NCI-H2196 treated with DMSO at 0.1 percent for 48 hours (cell line): Measurements from ENCODE around the gene UMPS.
"Not testable (repeated sequence)": the region's sequence is repeated elsewhere in the genome, so short reads cannot be mapped to it uniquely, and the experiment has no call there.

ENCODE experiments used
- DNase-seq: peaks from one replicate; lab custom pipeline; 2025; ENCODE audit not compliant: unreplicated experiment; lab: John Stamatoyannopoulos, UW

Gene UMPS

GRCh38 chr3:124705552-124705951, 24.7 kb upstream of the UMPS start:
- DNase-seq, result no peak

- DNase-seq, result not testable (repeated sequence)
Observed at GRCh38 chr3:124707223-124707622, 23.0 kb upstream of the UMPS start.

DNA sequence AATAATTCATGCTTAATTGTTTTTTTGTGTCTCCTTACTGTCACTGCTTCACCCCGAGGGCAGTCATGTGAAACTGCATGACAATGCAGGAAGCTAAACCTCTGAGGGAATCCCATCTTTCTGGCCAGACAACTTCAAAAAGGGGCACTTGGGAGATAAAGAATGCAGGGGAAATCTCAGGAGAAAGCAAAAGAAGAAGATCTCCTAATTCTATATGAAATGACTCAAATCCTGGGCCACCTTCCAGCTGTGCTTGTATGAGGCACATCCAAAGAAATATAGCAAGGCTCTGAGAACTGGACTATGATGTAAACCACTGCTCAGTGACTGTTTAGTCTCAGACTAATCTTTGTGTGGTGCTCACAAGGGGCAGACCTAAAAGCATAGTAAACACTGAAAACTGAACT, 22.6 kb upstream of the UMPS start:
- DNase-seq, result no peak

DNA sequence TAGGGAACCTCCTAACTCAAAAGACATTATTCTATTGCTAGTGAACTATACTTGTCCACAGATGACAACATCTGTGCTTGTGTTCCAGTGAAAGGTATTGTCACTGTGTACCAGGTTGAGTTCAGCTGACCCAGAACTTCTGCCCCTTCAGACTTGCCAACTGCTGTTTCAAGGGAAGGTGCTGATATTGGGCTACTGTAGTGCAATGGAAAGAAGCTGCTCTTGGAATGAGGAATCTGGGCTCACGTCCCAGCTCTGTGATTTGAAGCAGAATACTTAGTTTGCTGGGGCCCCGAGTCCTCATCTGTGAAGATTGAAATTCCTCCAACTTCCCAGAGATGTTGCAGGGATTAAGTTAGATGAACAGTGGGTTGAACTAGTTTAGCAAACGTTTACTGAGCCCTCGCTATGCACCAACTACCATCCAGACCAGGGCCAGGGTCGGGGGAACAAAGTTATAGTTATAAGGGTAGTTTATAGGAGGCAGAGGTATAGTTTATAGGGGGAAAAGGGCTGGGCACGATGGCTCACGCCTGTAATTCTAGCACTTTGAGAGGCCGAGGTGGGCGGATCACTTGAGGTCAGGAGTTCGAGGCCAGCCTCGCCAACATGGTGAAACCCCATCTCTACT, 15.9 kb upstream of the UMPS start:
- DNase-seq, result no peak

GRCh38 chr3:124722589-124722988, 7.7 kb upstream of the UMPS start:
- no peak for DNase-seq

DNA sequence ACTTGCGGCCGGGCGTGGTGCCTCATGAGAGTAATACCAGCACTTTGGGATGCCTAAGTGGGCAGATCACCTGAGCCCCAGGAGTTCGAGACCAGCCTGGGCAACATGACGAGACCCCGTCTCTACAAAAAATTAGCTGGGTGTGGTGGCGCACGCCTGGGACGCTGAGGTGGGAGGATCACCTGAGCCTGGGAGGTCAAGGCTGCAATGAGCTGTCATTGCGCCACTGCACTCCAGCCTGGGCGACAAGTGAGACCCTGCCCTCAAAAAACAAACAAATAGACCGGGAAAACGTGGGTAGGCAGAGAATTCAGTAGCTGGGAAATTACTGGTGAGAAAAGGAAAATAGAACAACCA, 667 bp downstream of the UMPS start:
- DNase-seq, result no peak

DNA sequence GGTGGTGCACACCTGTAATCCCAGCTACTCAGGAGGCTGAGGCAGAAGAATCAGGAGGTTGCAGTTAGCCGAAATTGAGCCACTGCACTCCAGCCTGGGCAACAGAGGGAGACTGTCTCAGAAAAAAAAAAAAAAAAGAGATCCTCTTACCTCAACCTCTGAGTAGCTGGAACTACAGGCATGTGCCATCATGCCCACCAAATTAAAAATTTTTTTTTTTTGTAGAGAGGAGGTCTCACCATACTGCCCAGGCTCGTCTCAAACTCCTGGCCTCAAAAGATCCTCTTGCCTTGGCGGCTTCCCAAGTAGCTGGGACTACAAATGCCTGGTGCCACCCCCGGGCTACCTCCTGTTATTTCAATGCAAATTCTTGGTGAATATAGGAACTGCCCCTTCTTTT, 1.5 kb downstream of the UMPS start:
- DNase-seq, result no peak

GRCh38 chr3:124741027-124741426, 10.8 kb downstream of the UMPS start:
- no peak for DNase-seq

- DNase-seq, result no peak
Observed at GRCh38 chr3:124745756-124746155, 15.5 kb downstream of the UMPS start.

- no peak for DNase-seq
Observed at GRCh38 chr3:124747111-124747981, 17.1 kb downstream of the UMPS start.

GRCh38 chr3:124748560-124749198, 18.4 kb downstream of the UMPS start:
- DNase-seq, result no peak

DNA sequence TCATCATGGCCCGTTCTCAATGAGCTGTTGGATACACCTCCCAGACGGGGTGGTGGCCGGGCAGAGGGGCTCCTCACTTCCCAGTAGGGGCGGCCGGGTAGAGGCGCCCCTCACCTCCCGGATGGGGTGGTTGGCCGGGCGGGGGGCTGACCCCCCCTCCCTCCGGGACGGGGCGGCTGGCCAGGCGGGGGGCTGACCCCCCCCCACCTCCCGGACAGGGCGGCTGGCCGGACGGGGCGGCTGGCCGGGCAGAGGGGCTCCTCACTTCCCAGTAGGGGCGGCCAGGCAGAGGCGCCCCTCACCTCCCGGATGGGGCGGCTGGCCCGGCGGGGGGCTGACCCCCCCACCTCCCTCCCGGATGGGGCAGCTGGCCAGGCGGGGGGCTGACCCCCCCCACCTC, 19.6 kb downstream of the UMPS start:
- DNase-seq, result not testable (repeated sequence)

DNA sequence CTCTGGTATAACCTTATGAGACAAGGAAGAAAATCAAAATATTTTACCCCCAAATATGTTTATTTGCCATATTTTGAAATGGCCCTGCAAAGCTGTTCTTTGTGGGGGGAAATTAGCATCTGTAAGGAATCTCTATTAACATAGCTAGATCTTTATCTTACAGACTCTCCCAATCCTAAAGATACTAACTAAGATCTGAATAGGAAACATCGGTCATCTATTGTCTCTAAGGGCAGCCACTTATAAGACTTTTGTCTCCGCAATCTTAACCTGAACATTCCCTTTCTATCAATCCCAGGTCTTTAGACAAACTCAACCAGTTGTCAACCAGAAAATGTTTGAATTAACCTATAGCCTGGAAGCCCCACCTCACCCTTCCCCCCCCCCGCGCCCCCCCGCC, 21.2 kb downstream of the UMPS start:
- DNase-seq, result no peak

- DNase-seq, result no peak
Observed at GRCh38 chr3:124752051-124752450, 21.8 kb downstream of the UMPS start.

- not testable (repeated sequence) for DNase-seq
Observed at GRCh38 chr3:124757926-124758325, 27.7 kb downstream of the UMPS start.

DNA sequence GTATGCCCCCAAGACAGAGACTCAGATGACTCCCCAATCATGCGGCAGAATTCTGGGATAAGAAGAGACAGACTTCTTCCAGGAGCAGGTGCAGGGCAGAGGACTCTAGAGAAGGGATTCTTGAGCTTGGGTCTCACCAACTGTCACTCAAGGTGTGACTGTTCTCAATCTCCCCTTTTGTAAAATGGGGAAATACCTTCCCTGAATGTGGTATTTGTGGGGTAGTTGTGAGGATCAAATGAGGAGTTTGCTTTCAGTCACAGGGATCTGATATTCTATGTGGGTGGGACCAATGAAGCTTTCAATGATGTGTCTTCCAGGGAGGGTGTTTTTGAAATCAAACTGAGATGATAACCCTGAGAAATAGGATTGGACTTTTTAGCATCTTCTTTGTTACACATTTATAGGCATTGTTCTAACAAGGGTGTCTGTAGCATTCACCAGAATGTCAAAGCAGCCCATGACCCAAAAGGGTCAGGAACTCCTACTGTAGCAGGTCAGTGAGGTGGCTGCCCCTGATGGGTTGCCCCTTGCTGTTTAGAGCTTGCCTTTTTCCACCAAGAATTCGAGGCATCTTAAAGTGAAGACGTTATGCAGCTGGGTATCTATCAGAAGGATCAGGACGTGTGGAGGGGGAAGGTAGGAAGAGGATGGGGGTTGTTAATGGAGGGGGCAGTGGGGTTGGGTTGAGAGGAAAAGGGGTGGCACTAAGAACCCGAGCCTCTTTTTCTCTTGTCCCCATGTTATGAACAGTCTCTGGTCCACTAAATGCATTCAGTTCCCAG, 28.8 kb downstream of the UMPS start:
- DNase-seq, result no peak

DNA sequence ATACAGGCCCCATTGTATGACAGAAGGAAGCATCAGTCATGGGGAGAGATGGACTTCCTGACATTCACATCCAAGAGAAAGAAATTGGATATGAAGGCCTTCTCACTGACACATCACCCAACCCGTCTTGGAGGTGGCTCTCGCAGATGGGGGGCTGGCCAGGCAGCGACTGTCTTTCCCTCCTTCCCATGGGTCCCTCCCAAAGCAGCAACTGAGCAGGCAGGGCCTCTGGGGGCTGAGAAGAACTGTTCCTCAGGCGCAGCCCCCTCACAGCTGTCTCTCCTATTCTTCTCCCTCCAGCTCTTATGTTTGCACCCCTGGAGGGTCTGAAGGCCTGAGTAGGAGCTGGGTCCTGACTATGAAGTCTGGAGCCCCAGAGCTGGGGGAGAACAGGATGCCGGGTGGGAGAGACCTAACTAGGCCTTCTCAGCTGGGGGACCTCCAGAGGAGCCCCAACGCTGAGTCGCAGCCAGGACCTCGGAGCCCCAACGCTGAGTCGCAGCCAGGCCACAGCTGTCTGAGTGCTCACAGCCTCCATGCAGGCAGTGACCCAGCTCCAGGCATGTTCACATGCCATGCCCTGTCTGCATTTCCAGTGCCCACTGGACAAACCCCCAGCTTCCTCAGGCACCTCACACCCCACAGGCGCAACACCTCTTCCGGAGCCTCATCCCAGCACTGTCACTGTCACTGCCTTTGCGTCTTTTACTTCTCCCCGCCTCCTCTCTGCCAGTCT, 29.6 kb downstream of the UMPS start:
- DNase-seq, result no peak

DNA sequence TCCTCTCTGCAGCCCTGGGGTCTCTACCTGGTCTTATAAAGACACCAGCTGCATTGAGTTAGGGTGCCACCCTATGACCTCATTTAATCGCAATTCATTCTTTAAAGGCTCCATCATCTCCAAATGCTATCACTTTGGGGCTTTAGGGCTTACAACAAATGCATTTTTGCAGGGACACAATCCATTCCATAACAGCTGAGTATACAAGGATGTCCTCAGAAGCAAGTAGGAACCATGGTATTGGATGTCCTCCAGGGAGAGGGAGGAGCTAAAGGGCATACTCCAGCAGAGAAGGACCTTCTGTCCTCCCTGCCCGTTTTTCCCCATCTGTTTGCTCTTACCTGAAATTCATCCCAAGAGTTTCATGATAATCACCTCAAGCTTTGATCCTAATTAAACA, 30.3 kb downstream of the UMPS start:
- DNase-seq, result no peak

- peak; percentile 58 for DNase-seq
Observed at GRCh38 chr3:124761250-124761796, 31.1 kb downstream of the UMPS start.

DNA sequence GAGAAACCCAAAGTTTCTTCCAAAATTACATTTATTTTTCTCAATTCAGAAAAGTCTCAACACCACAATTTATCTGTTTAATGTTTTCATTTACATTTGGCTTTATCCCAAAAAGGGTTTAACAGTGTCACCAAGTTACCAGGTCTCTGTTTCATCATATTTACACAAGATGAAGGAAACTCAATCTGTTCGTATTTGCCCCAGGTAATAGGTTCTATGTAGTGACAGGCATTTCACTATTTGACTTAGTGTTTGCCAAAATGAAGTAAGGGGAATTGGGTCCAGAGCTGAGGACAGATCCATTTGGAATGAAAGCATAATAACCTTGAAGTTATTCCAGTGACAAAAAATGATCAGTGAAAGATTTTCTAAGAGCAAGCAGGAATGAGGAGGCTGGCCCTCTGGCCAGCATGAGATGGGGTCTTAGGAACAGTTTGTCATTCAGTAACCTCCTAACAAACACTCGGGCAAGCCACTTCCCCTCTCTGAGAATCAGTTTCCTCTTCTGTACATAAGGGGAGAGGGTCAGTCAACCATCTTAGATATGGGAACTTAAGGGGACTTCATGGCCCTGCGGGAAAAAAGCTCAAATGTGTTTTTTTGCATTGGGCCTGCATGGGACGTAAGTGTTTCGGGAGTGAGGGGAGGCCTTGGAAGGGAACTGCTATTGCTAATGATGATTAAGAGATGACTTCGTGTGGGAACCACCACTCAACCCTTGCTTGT, 31.8 kb downstream of the UMPS start:
- no peak for DNase-seq
